HEK293 (cell line): ENCODE data around the gene CMIP.

Experiments used
- CTCF ChIA-PET: fragments of 350-600 bp; formaldehyde crosslinking; extraction: SDS; loops from one replicate; lab custom pipeline; 2021; ENCODE audit warnings: antibody characterized with exemption; lab: Yijun Ruan, JAX
- POLR2A ChIA-PET: fragments of 300-600 bp; formaldehyde crosslinking; extraction: SDS; loops from one replicate; lab custom pipeline; 2020; ENCODE audit warnings: antibody characterized with exemption, inconsistent platforms; lab: Yijun Ruan, JAX
- H3K27ac ChIP-seq: fragments of 200-500 bp; sonication (Bioruptor generic); 2 replicates; pipeline ENCODE4 v1.5.1; 2014; ENCODE audit warnings: low read depth, low read length, control low read depth, inconsistent platforms; ENCODE audit errors: extremely low read depth
- H3K36me3 ChIP-seq, 2 experiments: fragments of 200-500 bp in 1 of 2; sonication (Bioruptor generic) in 1 of 2; 1 replicate in 1 of 2; 2 replicates in 1 of 2; pipeline ENCODE4 v1.5.1; 2014 to 2017; ENCODE audit warnings: inconsistent platforms in 2 of 2, low read length in 2 of 2; ENCODE audit not compliant: control insufficient read depth in 2 of 2, insufficient read depth in 1 of 2
- H3K4me1 ChIP-seq: fragments of 200-500 bp; sonication (Bioruptor generic); 2 replicates; pipeline ENCODE4 v1.5.1; 2014; ENCODE audit warnings: mild to moderate bottlenecking, low read length, inconsistent platforms; ENCODE audit not compliant: control insufficient read depth, insufficient read depth
- H3K4me3 ChIP-seq: 2 replicates; pipeline ENCODE4 v1.5.1; 2011; ENCODE audit warnings: low read depth, mild to moderate bottlenecking, control low read depth, low read length, moderate library complexity
- H3K9me3 ChIP-seq: fragments of 200-500 bp; sonication (Bioruptor generic); 2 replicates; pipeline ENCODE4 v1.5.1; 2014; ENCODE audit warnings: low read depth, low read length, inconsistent platforms; ENCODE audit not compliant: control insufficient read depth, insufficient read depth
- EGR2 ChIP-seq: fragments of 450-650 bp; formaldehyde crosslinking; IDR thresholded peaks from 2 replicates; pipeline ENCODE4 v1.5.1; 2016; ENCODE audit warnings: low read depth, missing biosample characterization, missing genetic modification characterization
- MZF1 ChIP-seq: fragments of 450-650 bp; formaldehyde crosslinking; IDR thresholded peaks from 2 replicates; pipeline ENCODE4 v1.5.1; 2017; ENCODE audit warnings: missing biosample characterization, missing genetic modification characterization, borderline replicate concordance
- SCRT1 ChIP-seq: fragments of 450-650 bp; formaldehyde crosslinking; IDR thresholded peaks from 2 replicates; pipeline ENCODE4 v1.5.1; 2016; ENCODE audit warnings: missing biosample characterization, missing genetic modification characterization, borderline replicate concordance
- ZBTB10 ChIP-seq: fragments of 450-650 bp; formaldehyde crosslinking; IDR thresholded peaks from 2 replicates; pipeline ENCODE4 v1.5.1; 2016; ENCODE audit warnings: missing biosample characterization, missing genetic modification characterization
- ZBTB17 ChIP-seq: fragments of 450-650 bp; formaldehyde crosslinking; IDR thresholded peaks from 2 replicates; pipeline ENCODE4 v1.5.1; 2016; ENCODE audit warnings: missing biosample characterization, missing genetic modification characterization
- ZBTB6 ChIP-seq: fragments of 450-650 bp; formaldehyde crosslinking; IDR thresholded peaks from 2 replicates; pipeline ENCODE4 v1.5.1; 2017; ENCODE audit warnings: missing biosample characterization, missing genetic modification characterization
- ZNF112 ChIP-seq: fragments of 450-650 bp; formaldehyde crosslinking; IDR thresholded peaks from 2 replicates; pipeline ENCODE4 v1.5.0; 2017; ENCODE audit warnings: missing biosample characterization, missing genetic modification characterization
- ZNF280C ChIP-seq: fragments of 450-650 bp; formaldehyde crosslinking; IDR thresholded peaks from 2 replicates; pipeline ENCODE4 v1.5.1; 2016; ENCODE audit warnings: missing biosample characterization, missing genetic modification characterization
- ZNF416 ChIP-seq: fragments of 450-650 bp; formaldehyde crosslinking; IDR thresholded peaks from 2 replicates; pipeline ENCODE4 v1.5.1; 2016; ENCODE audit warnings: missing biosample characterization, missing genetic modification characterization
- ZNF501 ChIP-seq: fragments of 450-650 bp; formaldehyde crosslinking; IDR thresholded peaks from 2 replicates; pipeline ENCODE4 v1.5.1; 2016; ENCODE audit warnings: missing biosample characterization, missing genetic modification characterization
- ZNF548 ChIP-seq: fragments of 450-650 bp; formaldehyde crosslinking; IDR thresholded peaks from 2 replicates; pipeline ENCODE4 v1.5.1; 2016; ENCODE audit warnings: missing biosample characterization, missing genetic modification characterization
- ZNF560 ChIP-seq: fragments of 450-650 bp; formaldehyde crosslinking; IDR thresholded peaks from 2 replicates; pipeline ENCODE4 v1.5.1; 2017; ENCODE audit warnings: missing biosample characterization, missing genetic modification characterization, borderline replicate concordance
- ZNF571 ChIP-seq: fragments of 450-650 bp; formaldehyde crosslinking; IDR thresholded peaks from 2 replicates; pipeline ENCODE4 v1.5.0; 2017; ENCODE audit warnings: missing biosample characterization, missing genetic modification characterization
- ZNF843 ChIP-seq: fragments of 450-650 bp; formaldehyde crosslinking; IDR thresholded peaks from 2 replicates; pipeline ENCODE4 v1.5.1; 2016; ENCODE audit warnings: missing biosample characterization, missing genetic modification characterization
- ZSCAN5A ChIP-seq: fragments of 450-650 bp; formaldehyde crosslinking; IDR thresholded peaks from 2 replicates; pipeline ENCODE4 v1.5.1; 2016; ENCODE audit warnings: missing biosample characterization, missing genetic modification characterization
- TF ChIP-seq, protein P1 (sequence below): fragments of 450-650 bp; formaldehyde crosslinking; IDR thresholded peaks from 2 replicates; pipeline ENCODE4 v1.5.1; 2016; ENCODE audit warnings: missing biosample characterization, missing genetic modification characterization, low read depth
- TF ChIP-seq, protein P2 (sequence below): fragments of 450-650 bp; formaldehyde crosslinking; IDR thresholded peaks from 2 replicates; pipeline ENCODE4 v1.5.1; 2017; ENCODE audit warnings: missing biosample characterization, missing genetic modification characterization
- TF ChIP-seq, protein P3 (sequence below): IDR thresholded peaks from 2 replicates; pipeline ENCODE4 v1.6.1; 2011; ENCODE audit warnings: mild to moderate bottlenecking, low read depth, low read length, borderline replicate concordance
- TF ChIP-seq, protein P4 (sequence below): fragments of 450-650 bp; formaldehyde crosslinking; IDR thresholded peaks from 2 replicates; pipeline ENCODE4 v1.5.1; 2016; ENCODE audit warnings: missing biosample characterization, missing genetic modification characterization

The CMIP gene

DNA sequence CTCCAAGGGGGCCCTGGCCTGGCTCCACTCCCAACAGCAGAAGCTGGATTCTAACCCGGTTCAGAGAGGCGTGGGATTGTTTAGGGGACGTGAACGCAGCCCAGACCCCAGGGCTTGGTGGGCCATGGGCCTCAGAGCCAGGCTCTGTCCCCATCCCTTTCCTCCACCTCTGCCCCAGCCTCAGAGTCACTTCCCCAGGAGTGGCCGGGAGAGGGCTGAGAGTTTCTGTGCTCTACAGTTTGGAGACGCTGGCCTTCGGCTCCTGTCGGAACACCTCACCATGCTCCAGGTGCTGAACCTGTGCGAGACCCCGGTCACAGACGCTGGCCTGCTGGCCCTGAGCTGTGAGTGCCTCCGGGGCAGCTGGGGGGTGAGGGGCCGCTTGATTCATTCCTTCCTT lies 260.7 kb downstream of the CMIP start:
- Histone ChIP-seq H3K4me1 (no peaks in the 10 kb centered on the region), H3K4me3 (no peak overlapping the region), H3K9me3 (no peaks in the 10 kb centered on the region), H3K36me3 (peaks cover 0 to 67% of the 10 kb centered on the region in 2 experiments; a peak in 1 of 3 replicates), H3K27ac (no peak overlapping the region)
- CTCF ChIA-PET = interaction anchor here (0.7 kb wide), 1 partner anchor 55 kb away, joined by 3 read pairs; no protein-coding TSS in a partner anchor
- POLR2A ChIA-PET = no interaction called here
- TF ChIP-seq ZNF280C (tag by site-specific recombination) (no peak), ZBTB10 (tag by site-specific recombination) (no peak), ZBTB6 (tag by site-specific recombination) (no peak), ZBTB17 (tag by site-specific recombination) (no peak), ZSCAN5A (no peak), ZNF416 (tag by site-specific recombination) (no peak), ZNF571 (tag by site-specific recombination) (no peak), ZNF112 (no peak), ZNF501 (tag by site-specific recombination) (no peak), EGR2 (tag by site-specific recombination) (no peak), ZNF548 (tag by site-specific recombination) (no peak), ZNF560 (tag by site-specific recombination) (no peak), MZF1 (tag by site-specific recombination) (no peak), SCRT1 (no peak), ZNF843 (tag by site-specific recombination) (no peak)
- TF ChIP-seq, protein P1, sequence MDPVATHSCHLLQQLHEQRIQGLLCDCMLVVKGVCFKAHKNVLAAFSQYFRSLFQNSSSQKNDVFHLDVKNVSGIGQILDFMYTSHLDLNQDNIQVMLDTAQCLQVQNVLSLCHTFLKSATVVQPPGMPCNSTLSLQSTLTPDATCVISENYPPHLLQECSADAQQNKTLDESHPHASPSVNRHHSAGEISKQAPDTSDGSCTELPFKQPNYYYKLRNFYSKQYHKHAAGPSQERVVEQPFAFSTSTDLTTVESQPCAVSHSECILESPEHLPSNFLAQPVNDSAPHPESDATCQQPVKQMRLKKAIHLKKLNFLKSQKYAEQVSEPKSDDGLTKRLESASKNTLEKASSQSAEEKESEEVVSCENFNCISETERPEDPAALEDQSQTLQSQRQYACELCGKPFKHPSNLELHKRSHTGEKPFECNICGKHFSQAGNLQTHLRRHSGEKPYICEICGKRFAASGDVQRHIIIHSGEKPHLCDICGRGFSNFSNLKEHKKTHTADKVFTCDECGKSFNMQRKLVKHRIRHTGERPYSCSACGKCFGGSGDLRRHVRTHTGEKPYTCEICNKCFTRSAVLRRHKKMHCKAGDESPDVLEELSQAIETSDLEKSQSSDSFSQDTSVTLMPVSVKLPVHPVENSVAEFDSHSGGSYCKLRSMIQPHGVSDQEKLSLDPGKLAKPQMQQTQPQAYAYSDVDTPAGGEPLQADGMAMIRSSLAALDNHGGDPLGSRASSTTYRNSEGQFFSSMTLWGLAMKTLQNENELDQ (tag by site-specific recombination) = no peak
- TF ChIP-seq, protein P2, sequence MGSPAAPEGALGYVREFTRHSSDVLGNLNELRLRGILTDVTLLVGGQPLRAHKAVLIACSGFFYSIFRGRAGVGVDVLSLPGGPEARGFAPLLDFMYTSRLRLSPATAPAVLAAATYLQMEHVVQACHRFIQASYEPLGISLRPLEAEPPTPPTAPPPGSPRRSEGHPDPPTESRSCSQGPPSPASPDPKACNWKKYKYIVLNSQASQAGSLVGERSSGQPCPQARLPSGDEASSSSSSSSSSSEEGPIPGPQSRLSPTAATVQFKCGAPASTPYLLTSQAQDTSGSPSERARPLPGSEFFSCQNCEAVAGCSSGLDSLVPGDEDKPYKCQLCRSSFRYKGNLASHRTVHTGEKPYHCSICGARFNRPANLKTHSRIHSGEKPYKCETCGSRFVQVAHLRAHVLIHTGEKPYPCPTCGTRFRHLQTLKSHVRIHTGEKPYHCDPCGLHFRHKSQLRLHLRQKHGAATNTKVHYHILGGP (tag by site-specific recombination) = no peak
- TF ChIP-seq, protein P3, sequence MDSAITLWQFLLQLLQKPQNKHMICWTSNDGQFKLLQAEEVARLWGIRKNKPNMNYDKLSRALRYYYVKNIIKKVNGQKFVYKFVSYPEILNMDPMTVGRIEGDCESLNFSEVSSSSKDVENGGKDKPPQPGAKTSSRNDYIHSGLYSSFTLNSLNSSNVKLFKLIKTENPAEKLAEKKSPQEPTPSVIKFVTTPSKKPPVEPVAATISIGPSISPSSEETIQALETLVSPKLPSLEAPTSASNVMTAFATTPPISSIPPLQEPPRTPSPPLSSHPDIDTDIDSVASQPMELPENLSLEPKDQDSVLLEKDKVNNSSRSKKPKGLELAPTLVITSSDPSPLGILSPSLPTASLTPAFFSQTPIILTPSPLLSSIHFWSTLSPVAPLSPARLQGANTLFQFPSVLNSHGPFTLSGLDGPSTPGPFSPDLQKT = no peak
- TF ChIP-seq, protein P4, sequence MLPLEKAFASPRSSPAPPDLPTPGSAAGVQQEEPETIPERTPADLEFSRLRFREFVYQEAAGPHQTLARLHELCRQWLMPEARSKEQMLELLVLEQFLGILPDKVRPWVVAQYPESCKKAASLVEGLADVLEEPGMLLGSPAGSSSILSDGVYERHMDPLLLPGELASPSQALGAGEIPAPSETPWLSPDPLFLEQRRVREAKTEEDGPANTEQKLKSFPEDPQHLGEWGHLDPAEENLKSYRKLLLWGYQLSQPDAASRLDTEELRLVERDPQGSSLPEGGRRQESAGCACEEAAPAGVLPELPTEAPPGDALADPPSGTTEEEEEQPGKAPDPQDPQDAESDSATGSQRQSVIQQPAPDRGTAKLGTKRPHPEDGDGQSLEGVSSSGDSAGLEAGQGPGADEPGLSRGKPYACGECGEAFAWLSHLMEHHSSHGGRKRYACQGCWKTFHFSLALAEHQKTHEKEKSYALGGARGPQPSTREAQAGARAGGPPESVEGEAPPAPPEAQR (tag by site-specific recombination) = no peak
